ENCODE results near the gene NRG3. TPM values are rescaled to one million over a fixed set of nuclear protein-coding genes. Genes with fewer than 3 reads are reported as not detected.

Gene NRG3
- total and polyA plus RNA-seq, 5 donors from 2014 or later: not detected

- no peak for ATAC-seq (ENCODE audit: low read depth in 2 of 2)
These were observed 847.3 kb downstream of the NRG3 start for GRCh38 chr10:82722273-82722672.

GRCh38 chr10:82736305-82736704, 861.3 kb downstream of the NRG3 start:
- Histone ChIP-seq H3K9me3 (ENCODE audit: control insufficient read depth in 2 of 2, low read length in 2 of 2) (peaks cover 0 to 7% of the 10 kb centered on the region in 2 experiments), H3K4me3 (ENCODE audit: low read depth, low read length) (no peak overlapping the region), H3K36me3 (ENCODE audit: control insufficient read depth, insufficient read depth, low read length) (no peaks in the 10 kb centered on the region), H3K27me3 (ENCODE audit: control insufficient read depth, insufficient read depth, low read length) (no peaks in the 10 kb centered on the region), H3K4me1 (ENCODE audit: control insufficient read depth, insufficient read depth, low read length, poor library complexity, severe bottlenecking) (no peaks in the 10 kb centered on the region), H3K27ac (ENCODE audit: insufficient read depth, low read length, poor library complexity, severe bottlenecking) (no peak overlapping the region)
- H3K4me3 Mint-ChIP-seq: no peak overlapping the region
- H3K27ac Mint-ChIP-seq: no peak overlapping the region
- H3K9me3 Mint-ChIP-seq: peaks cover 0 to 13% (median 2%) of the 10 kb centered on the region in 7 donors
- no peaks in the 10 kb centered on the region for H3K36me3 Mint-ChIP-seq
- DNase-seq (no peak), ATAC-seq (ENCODE audit: low read depth in 2 of 2) (no peak)
- no peaks in the 10 kb centered on the region for H3K4me1 Mint-ChIP-seq
- no peaks in the 10 kb centered on the region for H3K27me3 Mint-ChIP-seq

More at GRCh38 chr10:82722273-82722672, 847.3 kb downstream of the NRG3 start:
- Histone ChIP-seq H3K4me3 (ENCODE audit: low read depth, low read length) (no peak overlapping the region), H3K36me3 (ENCODE audit: control insufficient read depth, insufficient read depth, low read length) (no peaks in the 10 kb centered on the region), H3K4me1 (ENCODE audit: control insufficient read depth, insufficient read depth, low read length, poor library complexity, severe bottlenecking) (no peaks in the 10 kb centered on the region), H3K27me3 (ENCODE audit: control insufficient read depth, insufficient read depth, low read length) (no peaks in the 10 kb centered on the region), H3K27ac (ENCODE audit: insufficient read depth, low read length, poor library complexity, severe bottlenecking) (no peak overlapping the region), H3K9me3 (ENCODE audit: control insufficient read depth in 2 of 2, low read length in 2 of 2) (peaks cover 0 to 4% of the 10 kb centered on the region in 2 experiments)
- no peak for DNase-seq
- Mint-ChIP-seq H3K4me3 (no peak overlapping the region), H3K9me3 (peaks cover 5 to 25% (median 9%) of the 10 kb centered on the region in 7 donors), H3K27ac (no peak overlapping the region), H3K4me1 (no peaks in the 10 kb centered on the region), H3K27me3 (no peaks in the 10 kb centered on the region), H3K36me3 (no peaks in the 10 kb centered on the region)

- H3K4me1 Mint-ChIP-seq: no peaks in the 10 kb centered on the region
- ATAC-seq (ENCODE audit: low read depth in 2 of 2) (no peak), DNase-seq (no peak)
- no peaks in the 10 kb centered on the region for H3K4me1 ChIP-seq (ENCODE audit: control insufficient read depth, insufficient read depth, low read length, poor library complexity, severe bottlenecking)
- H3K4me3 ChIP-seq (ENCODE audit: low read depth, low read length): no peak overlapping the region
- H3K27me3 ChIP-seq (ENCODE audit: control insufficient read depth, insufficient read depth, low read length): no peaks in the 10 kb centered on the region
- no peaks in the 10 kb centered on the region for H3K36me3 Mint-ChIP-seq
- H3K27me3 Mint-ChIP-seq: no peaks in the 10 kb centered on the region
- H3K4me3 Mint-ChIP-seq: no peak overlapping the region
- H3K27ac Mint-ChIP-seq: no peak overlapping the region
- H3K9me3 ChIP-seq (ENCODE audit: control insufficient read depth in 2 of 2, low read length in 2 of 2): peaks cover 0 to 7% of the 10 kb centered on the region in 2 experiments
- peaks cover 0 to 13% (median 4%) of the 10 kb centered on the region in 7 donors for H3K9me3 Mint-ChIP-seq
- H3K27ac ChIP-seq (ENCODE audit: insufficient read depth, low read length, poor library complexity, severe bottlenecking): no peak overlapping the region
- no peaks in the 10 kb centered on the region for H3K36me3 ChIP-seq (ENCODE audit: control insufficient read depth, insufficient read depth, low read length)
These were observed 862.6 kb downstream of the NRG3 start for GRCh38 chr10:82737549-82737948.

- DNase-seq: no peak
- no peak overlapping the region for H3K27ac ChIP-seq (ENCODE audit: insufficient read depth, low read length, poor library complexity, severe bottlenecking)
- no peaks in the 10 kb centered on the region for H3K4me1 ChIP-seq (ENCODE audit: control insufficient read depth, insufficient read depth, low read length, poor library complexity, severe bottlenecking)
- no peaks in the 10 kb centered on the region for H3K4me1 Mint-ChIP-seq
- H3K27me3 ChIP-seq (ENCODE audit: control insufficient read depth, insufficient read depth, low read length): no peaks in the 10 kb centered on the region
- peaks cover 0 to 7% of the 10 kb centered on the region in 2 experiments for H3K9me3 ChIP-seq (ENCODE audit: control insufficient read depth in 2 of 2, low read length in 2 of 2)
- ATAC-seq (ENCODE audit: low read depth in 2 of 2): no peak
- H3K36me3 ChIP-seq (ENCODE audit: control insufficient read depth, insufficient read depth, low read length): no peaks in the 10 kb centered on the region
- no peak overlapping the region for H3K4me3 ChIP-seq (ENCODE audit: low read depth, low read length)
- no peaks in the 10 kb centered on the region for H3K27me3 Mint-ChIP-seq
- H3K9me3 Mint-ChIP-seq: peaks cover 0 to 11% (median 3%) of the 10 kb centered on the region in 7 donors
- no peak overlapping the region for H3K27ac Mint-ChIP-seq
- no peak overlapping the region for H3K4me3 Mint-ChIP-seq
- H3K36me3 Mint-ChIP-seq: no peaks in the 10 kb centered on the region
These were observed 863.6 kb downstream of the NRG3 start for GRCh38 chr10:82738592-82738991.

GRCh38 chr10:82742478-82742877, 867.5 kb downstream of the NRG3 start:
- Mint-ChIP-seq H3K4me1 (no peaks in the 10 kb centered on the region), H3K4me3 (no peak overlapping the region), H3K36me3 (no peaks in the 10 kb centered on the region), H3K27ac (no peak overlapping the region), H3K27me3 (no peaks in the 10 kb centered on the region), H3K9me3 (peaks cover 0 to 8% (median 0%) of the 10 kb centered on the region in 7 donors)
- DNase-seq: no peak
- Histone ChIP-seq H3K4me1 (ENCODE audit: control insufficient read depth, insufficient read depth, low read length, poor library complexity, severe bottlenecking) (no peaks in the 10 kb centered on the region), H3K27me3 (ENCODE audit: control insufficient read depth, insufficient read depth, low read length) (no peaks in the 10 kb centered on the region), H3K36me3 (ENCODE audit: control insufficient read depth, insufficient read depth, low read length) (no peaks in the 10 kb centered on the region), H3K4me3 (ENCODE audit: low read depth, low read length) (no peak overlapping the region), H3K27ac (ENCODE audit: insufficient read depth, low read length, poor library complexity, severe bottlenecking) (no peak overlapping the region), H3K9me3 (ENCODE audit: control insufficient read depth in 2 of 2, low read length in 2 of 2) (no peaks in the 10 kb centered on the region)
- ATAC-seq (ENCODE audit: low read depth in 2 of 2): no peak

- H3K27me3 Mint-ChIP-seq: no peaks in the 10 kb centered on the region
- Histone ChIP-seq H3K9me3 (ENCODE audit: control insufficient read depth in 2 of 2, low read length in 2 of 2) (no peaks in the 10 kb centered on the region), H3K27ac (ENCODE audit: insufficient read depth, low read length, poor library complexity, severe bottlenecking) (no peak overlapping the region), H3K4me3 (ENCODE audit: low read depth, low read length) (no peak overlapping the region), H3K27me3 (ENCODE audit: control insufficient read depth, insufficient read depth, low read length) (no peaks in the 10 kb centered on the region), H3K36me3 (ENCODE audit: control insufficient read depth, insufficient read depth, low read length) (no peaks in the 10 kb centered on the region), H3K4me1 (ENCODE audit: control insufficient read depth, insufficient read depth, low read length, poor library complexity, severe bottlenecking) (no peaks in the 10 kb centered on the region)
- no peaks in the 10 kb centered on the region for H3K36me3 Mint-ChIP-seq
- H3K9me3 Mint-ChIP-seq: peaks cover 0 to 5% (median 0%) of the 10 kb centered on the region in 7 donors
- no peak for DNase-seq
- no peaks in the 10 kb centered on the region for H3K4me1 Mint-ChIP-seq
- ATAC-seq (ENCODE audit: low read depth in 2 of 2): no peak
- H3K27ac Mint-ChIP-seq: no peak overlapping the region
- no peak overlapping the region for H3K4me3 Mint-ChIP-seq
These were observed 867.9 kb downstream of the NRG3 start for GRCh38 chr10:82742898-82743297.

- H3K27ac ChIP-seq (ENCODE audit: insufficient read depth, low read length, poor library complexity, severe bottlenecking): no peak overlapping the region
- Mint-ChIP-seq H3K4me3 (no peak overlapping the region), H3K9me3 (peaks cover 0 to 8% (median 0%) of the 10 kb centered on the region in 7 donors), H3K27ac (no peak overlapping the region), H3K27me3 (no peaks in the 10 kb centered on the region), H3K36me3 (no peaks in the 10 kb centered on the region), H3K4me1 (no peaks in the 10 kb centered on the region)
- ATAC-seq (ENCODE audit: low read depth in 2 of 2): no peak
- no peaks in the 10 kb centered on the region for H3K4me1 ChIP-seq (ENCODE audit: control insufficient read depth, insufficient read depth, low read length, poor library complexity, severe bottlenecking)
- H3K27me3 ChIP-seq (ENCODE audit: control insufficient read depth, insufficient read depth, low read length): no peaks in the 10 kb centered on the region
- no peak for DNase-seq
- H3K4me3 ChIP-seq (ENCODE audit: low read depth, low read length): no peak overlapping the region
- no peaks in the 10 kb centered on the region for H3K36me3 ChIP-seq (ENCODE audit: control insufficient read depth, insufficient read depth, low read length)
- no peaks in the 10 kb centered on the region for H3K9me3 ChIP-seq (ENCODE audit: control insufficient read depth in 2 of 2, low read length in 2 of 2)
These were observed 875.5 kb downstream of the NRG3 start for GRCh38 chr10:82750538-82750937.

GRCh38 chr10:82757397-82757796, 882.4 kb downstream of the NRG3 start:
- H3K4me1 Mint-ChIP-seq: no peaks in the 10 kb centered on the region
- H3K36me3 Mint-ChIP-seq: no peaks in the 10 kb centered on the region
- H3K27ac Mint-ChIP-seq: no peak overlapping the region
- peaks cover 0 to 27% (median 2%) of the 10 kb centered on the region in 7 donors for H3K9me3 Mint-ChIP-seq
- no peaks in the 10 kb centered on the region for H3K4me1 ChIP-seq (ENCODE audit: control insufficient read depth, insufficient read depth, low read length, poor library complexity, severe bottlenecking)
- no peak for DNase-seq
- H3K4me3 Mint-ChIP-seq: no peak overlapping the region
- no peaks in the 10 kb centered on the region for H3K27me3 Mint-ChIP-seq
- no peaks in the 10 kb centered on the region for H3K27me3 ChIP-seq (ENCODE audit: control insufficient read depth, insufficient read depth, low read length)
- no peaks in the 10 kb centered on the region for H3K36me3 ChIP-seq (ENCODE audit: control insufficient read depth, insufficient read depth, low read length)
- no peaks in the 10 kb centered on the region for H3K9me3 ChIP-seq (ENCODE audit: control insufficient read depth in 2 of 2, low read length in 2 of 2)
- no peak for ATAC-seq (ENCODE audit: low read depth in 2 of 2)
- H3K4me3 ChIP-seq (ENCODE audit: low read depth, low read length): no peak overlapping the region
- no peak overlapping the region for H3K27ac ChIP-seq (ENCODE audit: insufficient read depth, low read length, poor library complexity, severe bottlenecking)
